GM23338 (cell line): ENCODE results near the gene NHS. TPM values are rescaled to one million over a fixed set of nuclear protein-coding genes. Genes with fewer than 3 reads are reported as not detected.

Experiments
- ATAC-seq: fragments of 200-7000 bp; cut with Tn5 transposase; 3 replicates; pipeline ENCODE4 v1.9.1; 2020
- DNase-seq: peaks from one replicate; pipeline ENCODE4 v3.0.0-alpha.2; 2015; ENCODE audit warnings: low spot score
- H2AFZ ChIP-seq: fragments of 200-600 bp; sonication (generic); 2 replicates; pipeline ENCODE4 v1.8.0; 2016; ENCODE audit warnings: antibody characterized with exemption, mild to moderate bottlenecking, moderate library complexity
- H3F3A ChIP-seq: fragments of 200-600 bp; sonication (generic); replicated peaks from 2 replicates; pipeline ENCODE4 v1.8.0; 2017; ENCODE audit warnings: antibody characterized with exemption, mixed run types, low read depth
- H3K27ac ChIP-seq: fragments of 200-600 bp; sonication (generic); 2 replicates; pipeline ENCODE4 v1.6.1; 2016; ENCODE audit warnings: low read depth
- H3K27me3 ChIP-seq: fragments of 200-600 bp; sonication (generic); 2 replicates; pipeline ENCODE4 v1.8.0; 2016; ENCODE audit warnings: mild to moderate bottlenecking, mixed run types, moderate library complexity; ENCODE audit not compliant: insufficient read depth
- H3K36me3 ChIP-seq: fragments of 200-600 bp; sonication (generic); 2 replicates; pipeline ENCODE4 v1.8.0; 2016; ENCODE audit warnings: mild to moderate bottlenecking; ENCODE audit not compliant: insufficient read depth
- H3K4me1 ChIP-seq: fragments of 200-600 bp; sonication (generic); 2 replicates; pipeline ENCODE4 v1.8.0; 2016; ENCODE audit warnings: mild to moderate bottlenecking, moderate library complexity; ENCODE audit not compliant: insufficient read depth
- H3K4me2 ChIP-seq: fragments of 200-600 bp; sonication (generic); 2 replicates; pipeline ENCODE4 v1.7.1; 2017; ENCODE audit warnings: mixed run types
- H3K4me3 ChIP-seq: fragments of 200-600 bp; sonication (generic); 2 replicates; pipeline ENCODE4 v1.6.1; 2016; ENCODE audit warnings: mixed run types
- H3K79me2 ChIP-seq: fragments of 200-600 bp; sonication (generic); replicated peaks from 2 replicates; pipeline ENCODE4 v1.8.0; 2017; ENCODE audit warnings: mild to moderate bottlenecking; ENCODE audit not compliant: insufficient read depth
- H3K9me2 ChIP-seq: fragments of 200-600 bp; sonication (generic); 2 replicates; pipeline ENCODE4 v1.8.0; 2017; ENCODE audit not compliant: insufficient read depth
- H4K20me1 ChIP-seq: fragments of 200-600 bp; sonication (generic); replicated peaks from 2 replicates; pipeline ENCODE4 v1.8.0; 2017; ENCODE audit warnings: mild to moderate bottlenecking; ENCODE audit not compliant: insufficient read depth
- H3K27ac Mint-ChIP-seq: 2 replicates; pipeline ENCODE4 v1.8.0; 2020; ENCODE audit warnings: inconsistent platforms, mild to moderate bottlenecking, moderate library complexity, mixed read lengths
- H3K27me3 Mint-ChIP-seq: 3 replicates; pipeline ENCODE4 v1.8.0; 2022; ENCODE audit warnings: low read depth, mild to moderate bottlenecking, moderate library complexity, mixed read lengths, inconsistent platforms; ENCODE audit not compliant: insufficient read depth, poor library complexity
- H3K36me3 Mint-ChIP-seq: 3 replicates; pipeline ENCODE4 v1.8.0; 2021; ENCODE audit warnings: low read depth, mild to moderate bottlenecking, inconsistent platforms, moderate library complexity, mixed read lengths
- H3K4me1 Mint-ChIP-seq: 3 replicates; pipeline ENCODE4 v1.8.0; 2020; ENCODE audit warnings: mild to moderate bottlenecking, inconsistent platforms, mixed read lengths
- H3K4me3 Mint-ChIP-seq: 3 replicates; pipeline ENCODE4 v1.8.0; 2021; ENCODE audit warnings: moderate library complexity, mild to moderate bottlenecking, inconsistent platforms, mixed read lengths
- H3K9me3 Mint-ChIP-seq: 3 replicates; pipeline ENCODE4 v1.8.0; 2020; ENCODE audit warnings: moderate library complexity, mild to moderate bottlenecking, inconsistent platforms, mixed read lengths
- ETS1 ChIP-seq: IDR thresholded peaks from 2 replicates; pipeline ENCODE4 v1.6.1; 2016; ENCODE audit warnings: antibody characterized with exemption
- EZH2phosphoT487 ChIP-seq: fragments of 200-600 bp; sonication (generic); IDR thresholded peaks from one replicate; pipeline ENCODE4 v1.8.1; 2018; ENCODE audit warnings: antibody characterized with exemption; ENCODE audit not compliant: unreplicated experiment
- NANOG ChIP-seq: IDR thresholded peaks from 2 replicates; pipeline ENCODE4 v1.6.1; 2016; ENCODE audit warnings: antibody characterized with exemption, borderline replicate concordance
- POLR2AphosphoS5 ChIP-seq: IDR thresholded peaks from 2 replicates; pipeline ENCODE4 v1.6.1; 2016; ENCODE audit warnings: antibody characterized with exemption, low read depth
- STAT1 ChIP-seq: IDR thresholded peaks from one replicate; pipeline ENCODE4 v1.6.1; 2016; ENCODE audit warnings: antibody characterized with exemption; ENCODE audit not compliant: unreplicated experiment
- ZNF331 ChIP-seq: fragments of 250-450 bp; sonication (Bioruptor Pico); IDR thresholded peaks from 2 replicates; pipeline ENCODE4 v1.5.0; 2020; ENCODE audit warnings: low read depth, mild to moderate bottlenecking, moderate library complexity
- ZNF462 ChIP-seq: fragments of 250-450 bp; sonication (Bioruptor Pico); IDR thresholded peaks from 2 replicates; pipeline ENCODE4 v1.5.0; 2020; ENCODE audit warnings: mild to moderate bottlenecking, moderate library complexity
- polyA plus RNA-seq: library from polyadenylated mRNA; unstranded; fragments of >200 nt; fragmentation: Nextera tagmentation; extraction: Ambion mirVana; gene quantifications from 2 replicates; pipeline ENCODE4 v1.2.1, GENCODE V29; 2016
- total RNA-seq: library from RNA; depleted of rRNA; stranded (reverse); fragments of >200 nt; shearing (Covaris generic); gene quantifications from 2 replicates; pipeline ENCODE4 v1.2.3, GENCODE V29; 2014

Gene NHS
- total and polyA plus RNA-seq, 2 experiments from 2014 or later: 1.8 to 8.2 TPM

- Mint-ChIP-seq H3K27me3 (no peaks in the 10 kb centered on the region), H3K27ac (no peak overlapping the region), H3K4me3 (no peak overlapping the region), H3K36me3 (no peaks in the 10 kb centered on the region), H3K9me3 (no peaks in the 10 kb centered on the region), H3K4me1 (peaks cover 20% of the 10 kb centered on the region)
- no peaks in the 10 kb centered on the region for H3K79me2 ChIP-seq
- no peak overlapping the region for H3K4me3 ChIP-seq
- no peak overlapping the region for H3K4me2 ChIP-seq
- no peaks in the 10 kb centered on the region for H3K36me3 ChIP-seq
- DNase-seq (no peak), ATAC-seq (no peak)
- H3K27me3 ChIP-seq: no peaks in the 10 kb centered on the region
- H3F3A ChIP-seq: no peaks in the 10 kb centered on the region
- no peak overlapping the region for H2AFZ ChIP-seq
- H3K4me1 ChIP-seq: no peaks in the 10 kb centered on the region; the same call in 1 of the 2 replicates
- H4K20me1 ChIP-seq: no peaks in the 10 kb centered on the region
- TF ChIP-seq ETS1 (no peak), STAT1 (no peak), ZNF331 (CRISPR knock-in tag) (no peak), EZH2phosphoT487 (no peak), NANOG (no peak), ZNF462 (CRISPR knock-in tag) (no peak), POLR2AphosphoS5 (no peak)
- no peak overlapping the region for H3K27ac ChIP-seq
- H3K9me2 ChIP-seq: no peaks in the 10 kb centered on the region
Observed at GRCh38 chrX:17456526-17456925, 81.5 kb downstream of the NHS start.
